CD14-positive monocyte (primary cell): Measurements from ENCODE around the gene EPG5. TPM values are rescaled to one million over a fixed set of nuclear protein-coding genes. Genes with fewer than 3 reads are reported as not detected.
A peak's percentile ranks its signal among the peaks of the same experiment; 100 is the strongest.

Source experiments
- DNase-seq, 3 donors: peaks; one replicate each; pipeline ENCODE4 v3.0.0-alpha.2; 2011 to 2022
- H2AFZ ChIP-seq: 2 replicates; pipeline ENCODE4 v1.6.0; 2012; ENCODE audit warnings: mild to moderate bottlenecking, low read depth, low read length, inconsistent platforms; ENCODE audit not compliant: insufficient read depth, poor library complexity, severe bottlenecking
- H3K27ac ChIP-seq, 2 donors: 1 replicate in 1 of 2; 2 replicates in 1 of 2; pipeline ENCODE4 v1.5.1; 2012 to 2013; ENCODE audit warnings: low read length in 2 of 2, control low read depth in 1 of 2, inconsistent platforms in 1 of 2, low read depth in 1 of 2, mild to moderate bottlenecking in 1 of 2
- H3K27me3 ChIP-seq, 2 donors: one replicate each; pipeline versions ENCODE4 v1.6.0 to v1.6.1; 2011 to 2013; ENCODE audit warnings: low read length in 2 of 2; ENCODE audit not compliant: control insufficient read depth in 2 of 2, insufficient read depth in 2 of 2
- H3K36me3 ChIP-seq, 2 donors: replicated peaks in 1 of 2; 1 replicate in 1 of 2; 2 replicates in 1 of 2; pipeline versions ENCODE4 v1.5.1 to v1.6.1; 2012 to 2013; ENCODE audit warnings: low read length in 2 of 2, control low read depth in 1 of 2, inconsistent platforms in 1 of 2, mild to moderate bottlenecking in 1 of 2; ENCODE audit not compliant: insufficient read depth in 2 of 2, control insufficient read depth in 1 of 2
- H3K4me1 ChIP-seq, 2 donors: 1 replicate in 1 of 2; 2 replicates in 1 of 2; pipeline versions ENCODE4 v1.5.1 to v1.6.1; 2012 to 2013; ENCODE audit warnings: low read length in 2 of 2, control low read depth in 1 of 2, inconsistent platforms in 1 of 2, mild to moderate bottlenecking in 1 of 2, moderate library complexity in 1 of 2; ENCODE audit not compliant: insufficient read depth in 2 of 2, control insufficient read depth in 1 of 2
- H3K4me2 ChIP-seq: replicated peaks from 2 replicates; pipeline ENCODE3; 2012; ENCODE audit warnings: low read length, moderate library complexity, mild to moderate bottlenecking; ENCODE audit not compliant: poor library complexity, severe bottlenecking; ENCODE audit errors: extremely low read depth
- H3K4me3 ChIP-seq, 3 experiments: fragments of 200-600 bp in 1 of 3; sonication (generic) in 1 of 3; replicated peaks in 1 of 3; 1 replicate in 2 of 3; 2 replicates in 1 of 3; pipeline ENCODE4 v1.5.1; 2011 to 2013; ENCODE audit warnings: low read length in 3 of 3, mild to moderate bottlenecking in 3 of 3, control low read depth in 2 of 3, low read depth in 2 of 3, inconsistent platforms in 1 of 3, moderate library complexity in 1 of 3
- H3K79me2 ChIP-seq: 2 replicates; pipeline ENCODE4 v1.6.0; 2012; ENCODE audit warnings: mild to moderate bottlenecking, control low read depth, inconsistent platforms, low read length, moderate library complexity; ENCODE audit not compliant: insufficient read depth
- H3K9ac ChIP-seq: 2 replicates; pipeline ENCODE4 v1.6.0; 2017; ENCODE audit warnings: low read length, mild to moderate bottlenecking; ENCODE audit not compliant: insufficient read depth, poor library complexity, severe bottlenecking
- H3K9me3 ChIP-seq, 2 donors: replicated peaks in 1 of 2; 1 replicate in 1 of 2; 2 replicates in 1 of 2; pipeline versions ENCODE4 v1.5.1 to v1.6.1; 2012 to 2013; ENCODE audit warnings: low read length in 2 of 2, control low read depth in 1 of 2; ENCODE audit not compliant: control insufficient read depth in 1 of 2, insufficient read depth in 1 of 2
- H4K20me1 ChIP-seq: 2 replicates; pipeline ENCODE4 v1.6.0; 2012; ENCODE audit warnings: mild to moderate bottlenecking, low read length, control low read depth, moderate library complexity; ENCODE audit not compliant: insufficient read depth
- H3K27ac Mint-ChIP-seq, 7 donors: one replicate each; pipeline ENCODE4 v1.8.0; 2020; ENCODE audit warnings: mild to moderate bottlenecking in 7 of 7, mixed read lengths in 7 of 7, moderate library complexity in 6 of 7, inconsistent platforms in 2 of 7
- H3K27me3 Mint-ChIP-seq, 3 donors: one replicate each; pipeline ENCODE4 v1.8.0; 2021 to 2022; ENCODE audit warnings: low read depth in 3 of 3, mild to moderate bottlenecking in 3 of 3, mixed read lengths in 3 of 3, moderate library complexity in 3 of 3, inconsistent platforms in 1 of 3
- H3K36me3 Mint-ChIP-seq, 2 donors: one replicate each; pipeline ENCODE4 v1.8.0; 2020; ENCODE audit warnings: mixed read lengths in 2 of 2, inconsistent platforms in 1 of 2, mild to moderate bottlenecking in 1 of 2
- H3K4me1 Mint-ChIP-seq: one replicate; pipeline ENCODE4 v1.8.0; 2020; ENCODE audit warnings: mild to moderate bottlenecking, mixed read lengths
- H3K4me3 Mint-ChIP-seq, 2 donors: one replicate each; pipeline ENCODE4 v1.8.0; 2020; ENCODE audit warnings: mild to moderate bottlenecking in 2 of 2, mixed read lengths in 2 of 2, moderate library complexity in 1 of 2
- H3K9me3 Mint-ChIP-seq, 7 donors: one replicate each; pipeline ENCODE4 v1.8.0; 2020 to 2022; ENCODE audit warnings: mixed read lengths in 7 of 7, mild to moderate bottlenecking in 6 of 7, moderate library complexity in 6 of 7, inconsistent platforms in 2 of 7
- CTCF ChIP-seq: fragments of 200-600 bp; IDR thresholded peaks from one replicate; pipeline ENCODE4 v1.8.0; 2022; ENCODE audit warnings: antibody characterized with exemption, mild to moderate bottlenecking
- WGBS: methylation state at CpG from one replicate; pipeline ENCODE4 v1.1.5; 2013; ENCODE audit warnings: missing lambda C conversion rate; ENCODE audit not compliant: insufficient coverage; 5-methylcytosine and 5-hydroxymethylcytosine counted together
- intact Hi-C, 2 donors: fragments of 100-400 bp; cut with micrococcal nuclease; formaldehyde crosslinking; loops; one replicate each; pipeline versions ENCODE4 v1.15.0 to v1.15.1; 2023
- polyA plus RNA-seq, 3 donors: library from polyadenylated mRNA; depleted of rRNA in 1 of 3; unstranded in 2 of 3; stranded (reverse) in 1 of 3; fragments of 300-500 nt in 2 of 3; fragments of >200 nt in 1 of 3; fragmentation: Illumina TruSeq in 2 of 3; gene quantifications; 1 replicate in 2 of 3; 2 replicates in 1 of 3; pipeline ENCODE4 v1.2.3, GENCODE V29; 2012 to 2021

The EPG5 gene
- polyA plus RNA-seq, 3 donors: 1.3 to 15.9 (median 1.4) TPM

- Histone ChIP-seq H3K9ac (no peak overlapping the region), H3K79me2 (no peaks in the 10 kb centered on the region), H3K4me1 (no peaks in the 10 kb centered on the region), H3K4me2 (no peak overlapping the region), H3K27ac (peak overlapping the region in 1 of 2 donors; percentile 49), H3K36me3 (peaks cover 68 to 94% of the 10 kb centered on the region in 2 donors), H4K20me1 (no peaks in the 10 kb centered on the region), H3K4me3 (no peak overlapping the region), H2AFZ (no peak overlapping the region), H3K9me3 (no peaks in the 10 kb centered on the region), H3K27me3 (no peaks in the 10 kb centered on the region)
- Mint-ChIP-seq H3K36me3 (peaks cover 67 to 81% of the 10 kb centered on the region in 2 donors), H3K27ac (peak overlapping the region in 4 of 7 donors; percentile 11 to 77 (median 54)), H3K4me1 (peaks cover 7% of the 10 kb centered on the region), H3K4me3 (no peak overlapping the region), H3K27me3 (no peaks in the 10 kb centered on the region), H3K9me3 (peaks cover 0 to 3% (median 0%) of the 10 kb centered on the region in 7 donors)
- intact Hi-C loops: loop anchor here in 1 of 2 donors (5.0 to 10.0 kb wide), 2 partner anchors 188 to 215 kb away; no protein-coding TSS in a partner anchor
- WGBS: 41% methylated on average over 9 of the region's 17 CpGs
- peak; percentile 99 for TF ChIP-seq CTCF
- DNase-seq: peak; percentile 44 to 60 (median 52)
These were observed 87.2 kb downstream of the EPG5 start for GRCh38 chr18:45879681-45880655.

- H3K4me2 ChIP-seq: no peak overlapping the region
- Mint-ChIP-seq H3K4me3 (no peak overlapping the region), H3K27me3 (peaks cover 0 to 1% (median 0%) of the 10 kb centered on the region in 3 donors), H3K9me3 (peaks cover 0 to 3% (median 0%) of the 10 kb centered on the region in 7 donors), H3K4me1 (peaks cover 7% of the 10 kb centered on the region), H3K27ac (no peak overlapping the region), H3K36me3 (peaks cover 75 to 83% of the 10 kb centered on the region in 2 donors)
- H3K79me2 ChIP-seq: no peaks in the 10 kb centered on the region
- H3K4me1 ChIP-seq: no peaks in the 10 kb centered on the region
- no peak overlapping the region for H3K4me3 ChIP-seq
- H3K36me3 ChIP-seq: peaks cover 82 to 95% of the 10 kb centered on the region in 2 donors
- H2AFZ ChIP-seq: no peak overlapping the region
- no peaks in the 10 kb centered on the region for H3K27me3 ChIP-seq
- no peak for TF ChIP-seq CTCF
- H3K9me3 ChIP-seq: no peaks in the 10 kb centered on the region
- no peak overlapping the region for H3K27ac ChIP-seq
- no peaks in the 10 kb centered on the region for H4K20me1 ChIP-seq
- DNase-seq: no peak
- intact Hi-C loops: no loop called here
- 100% methylated on average over 2 of the region's 3 CpGs for WGBS
- no peak overlapping the region for H3K9ac ChIP-seq
These were observed 89.7 kb downstream of the EPG5 start for GRCh38 chr18:45877403-45877802.
